Skeletal muscle satellite cell (primary cell): ENCODE measurements around the gene OR1F1.

ENCODE experiments used
- H3K27me3 ChIP-seq: 2 replicates; pipeline ENCODE4 v1.7.0; 2013; ENCODE audit warnings: low read length; ENCODE audit not compliant: control insufficient read depth, insufficient read depth
- H3K36me3 ChIP-seq: 2 replicates; pipeline ENCODE4 v1.7.0; 2013; ENCODE audit warnings: mild to moderate bottlenecking, control low read depth, low read length; ENCODE audit not compliant: insufficient read depth
- H3K4me1 ChIP-seq: 2 replicates; pipeline ENCODE4 v1.7.0; 2013; ENCODE audit warnings: low read length; ENCODE audit not compliant: control insufficient read depth, insufficient read depth
- H3K4me2 ChIP-seq: 2 replicates; pipeline ENCODE4 v1.7.0; 2013; ENCODE audit warnings: mild to moderate bottlenecking, low read length
- H3K4me3 ChIP-seq: 2 replicates; pipeline ENCODE4 v1.7.0; 2013; ENCODE audit warnings: low read length
- H3K9ac ChIP-seq: 2 replicates; pipeline ENCODE4 v1.7.0; 2013; ENCODE audit warnings: mild to moderate bottlenecking, low read depth, low read length, moderate library complexity
- H3K9me3 ChIP-seq: replicated peaks from 2 replicates; pipeline ENCODE4 v1.7.0; 2013; ENCODE audit warnings: mild to moderate bottlenecking, control low read depth, low read length

The OR1F1 gene

GRCh38 chr16:3246876-3247275, 58.9 kb downstream of the OR1F1 start:
- no peaks in the 10 kb centered on the region for H3K36me3 ChIP-seq
- H3K9me3 ChIP-seq, result no peaks in the 10 kb centered on the region
- H3K4me3 ChIP-seq, result no peak overlapping the region
- H3K27me3 ChIP-seq, result peaks cover 23% of the 10 kb centered on the region
- no peak overlapping the region for H3K9ac ChIP-seq
- H3K4me2 ChIP-seq, result no peak overlapping the region
- no peaks in the 10 kb centered on the region for H3K4me1 ChIP-seq

GRCh38 chr16:3248596-3248995, 60.6 kb downstream of the OR1F1 start:
- Histone ChIP-seq H3K4me2 (no peak overlapping the region), H3K9me3 (no peaks in the 10 kb centered on the region), H3K4me1 (no peaks in the 10 kb centered on the region), H3K27me3 (peaks cover 18% of the 10 kb centered on the region), H3K4me3 (no peak overlapping the region), H3K36me3 (no peaks in the 10 kb centered on the region), H3K9ac (no peak overlapping the region)

GRCh38 chr16:3249020-3249419, 61.0 kb downstream of the OR1F1 start:
- H3K4me3 ChIP-seq, result no peak overlapping the region
- H3K9ac ChIP-seq, result no peak overlapping the region
- no peaks in the 10 kb centered on the region for H3K4me1 ChIP-seq
- H3K4me2 ChIP-seq, result no peak overlapping the region
- peaks cover 14% of the 10 kb centered on the region for H3K27me3 ChIP-seq
- H3K36me3 ChIP-seq, result no peaks in the 10 kb centered on the region
- H3K9me3 ChIP-seq, result no peaks in the 10 kb centered on the region

- no peaks in the 10 kb centered on the region for H3K36me3 ChIP-seq
- H3K9ac ChIP-seq, result no peak overlapping the region
- H3K4me3 ChIP-seq, result no peak overlapping the region
- H3K4me2 ChIP-seq, result no peak overlapping the region
- H3K4me1 ChIP-seq, result no peaks in the 10 kb centered on the region
- H3K27me3 ChIP-seq, result peaks cover 10% of the 10 kb centered on the region
- no peaks in the 10 kb centered on the region for H3K9me3 ChIP-seq
Observed at GRCh38 chr16:3249451-3249850, 61.4 kb downstream of the OR1F1 start.

GRCh38 chr16:3252967-3253366, 65.0 kb downstream of the OR1F1 start:
- Histone ChIP-seq H3K9ac (no peak overlapping the region), H3K27me3 (peaks cover under 1% of the 10 kb centered on the region), H3K9me3 (no peaks in the 10 kb centered on the region), H3K4me2 (no peak overlapping the region), H3K36me3 (no peaks in the 10 kb centered on the region), H3K4me3 (no peak overlapping the region), H3K4me1 (peaks cover 13% of the 10 kb centered on the region)

GRCh38 chr16:3254309-3254708, 66.3 kb downstream of the OR1F1 start:
- no peaks in the 10 kb centered on the region for H3K36me3 ChIP-seq
- no peak overlapping the region for H3K4me2 ChIP-seq
- H3K4me1 ChIP-seq, result peaks cover 25% of the 10 kb centered on the region
- H3K4me3 ChIP-seq, result no peak overlapping the region
- no peak overlapping the region for H3K9ac ChIP-seq
- H3K27me3 ChIP-seq, result peaks cover 5% of the 10 kb centered on the region
- no peaks in the 10 kb centered on the region for H3K9me3 ChIP-seq
